Effector CD4-positive, alpha-beta T cell (primary cell): Measurements from ENCODE around the gene DOK1.

Experiments used
- DNase-seq: peaks from one replicate; pipeline ENCODE4 v3.0.0-alpha.2; 2020
- total RNA-seq: gene quantifications from one replicate; lab custom pipeline; 2026; lab: John Stamatoyannopoulos, UW

Gene DOK1
- 10.1 reads per million, percentile 32 among the genes with 10 or more reads in this experiment for total RNA-seq

DNA sequence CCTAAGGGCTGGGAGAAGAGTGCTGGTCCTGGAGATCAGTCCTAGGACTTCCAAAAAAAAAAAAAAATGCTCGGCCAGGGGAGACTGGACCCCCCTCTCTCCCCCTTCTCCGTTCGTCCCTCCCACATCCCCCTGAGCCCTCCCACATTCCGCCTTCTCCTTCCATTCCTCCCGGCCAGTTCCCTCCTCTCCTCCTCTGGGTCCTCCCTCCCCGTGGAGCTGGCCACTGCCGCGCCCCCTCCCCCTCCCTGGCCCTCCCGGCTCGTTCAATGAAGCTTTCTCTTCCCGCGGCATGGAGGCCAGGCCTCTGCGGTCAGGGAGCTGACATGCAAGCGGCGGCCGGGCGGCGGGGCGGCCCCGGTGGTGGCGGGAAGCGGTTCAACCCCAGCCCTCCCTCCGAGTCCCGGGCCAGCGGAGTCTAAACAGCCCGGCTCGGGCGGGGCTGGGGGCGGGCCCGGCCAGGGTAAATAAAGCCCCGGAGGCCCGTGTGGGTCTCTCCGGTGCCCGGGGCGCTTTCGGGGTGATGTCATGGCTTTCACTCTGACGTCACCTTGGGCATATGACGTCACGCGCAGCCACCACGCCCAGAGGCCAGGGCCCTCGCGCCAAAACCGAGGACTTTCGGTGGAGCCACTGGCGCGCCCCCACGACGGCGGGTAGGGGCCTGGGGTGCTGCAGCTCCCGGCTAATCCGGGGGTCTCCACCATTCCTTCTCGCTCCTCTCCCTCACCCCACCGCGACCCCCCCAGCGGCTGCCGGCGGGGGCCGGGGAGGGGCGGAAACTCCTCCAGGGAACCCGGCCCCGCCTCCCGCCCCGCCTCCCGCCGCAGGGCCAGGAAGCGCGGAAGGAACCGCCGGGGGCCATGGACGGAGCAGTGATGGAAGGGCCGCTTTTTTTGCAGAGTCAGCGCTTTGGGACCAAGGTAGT lies at the start of gene DOK1, which contains the start of gene LOXL3:
Gene DOK1, plus strand, starts transcription at position 829 of the 928 bp plus-strand sequence. Its CDS starts 35 bp downstream, at position 864.
Gene LOXL3, minus strand, starts transcription at position 51 of the 928 bp plus-strand sequence. CDS start 1,308 bp downstream, outside the sequence.
- peak; percentile 69 for DNase-seq

DNA sequence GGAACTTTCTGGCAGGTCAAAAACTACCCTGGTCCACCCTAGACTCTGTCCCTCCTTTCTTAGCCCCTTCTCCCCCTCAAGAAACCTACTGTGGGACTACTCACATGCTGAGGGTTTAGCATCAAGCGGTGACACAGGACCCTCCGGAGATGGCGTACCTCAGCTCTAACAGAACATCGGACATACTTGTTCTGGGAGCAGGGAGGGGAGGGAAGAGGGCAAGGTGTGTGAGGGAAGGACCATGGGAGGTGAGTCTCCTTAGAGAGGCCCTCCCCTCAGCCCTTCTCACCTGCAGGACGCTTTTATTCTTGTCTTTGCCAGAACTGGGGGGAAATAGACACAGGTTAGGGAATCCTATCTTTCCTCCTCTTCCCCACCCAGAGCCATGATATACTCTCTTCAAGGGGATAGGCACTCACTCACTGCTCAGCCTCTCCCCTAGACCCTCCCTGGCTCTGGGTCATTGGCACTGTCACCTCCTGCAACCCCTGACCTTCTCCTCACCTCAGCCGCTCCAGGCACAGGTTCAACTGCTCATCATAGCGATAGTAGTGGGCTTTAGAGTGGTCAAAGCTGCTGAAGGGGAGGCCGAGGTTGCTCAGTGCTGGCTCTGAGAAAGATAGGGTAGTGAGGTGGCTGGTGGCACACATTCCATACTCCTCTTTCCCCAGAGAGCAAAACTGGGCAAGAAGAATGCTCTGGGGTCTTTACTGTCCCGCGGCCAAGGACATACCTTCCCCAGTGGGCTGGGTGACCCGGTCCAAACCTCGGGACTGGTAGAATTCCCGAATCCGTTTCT lies 48.9 kb upstream of the DOK1 start:
- DNase-seq: no peak

DNA sequence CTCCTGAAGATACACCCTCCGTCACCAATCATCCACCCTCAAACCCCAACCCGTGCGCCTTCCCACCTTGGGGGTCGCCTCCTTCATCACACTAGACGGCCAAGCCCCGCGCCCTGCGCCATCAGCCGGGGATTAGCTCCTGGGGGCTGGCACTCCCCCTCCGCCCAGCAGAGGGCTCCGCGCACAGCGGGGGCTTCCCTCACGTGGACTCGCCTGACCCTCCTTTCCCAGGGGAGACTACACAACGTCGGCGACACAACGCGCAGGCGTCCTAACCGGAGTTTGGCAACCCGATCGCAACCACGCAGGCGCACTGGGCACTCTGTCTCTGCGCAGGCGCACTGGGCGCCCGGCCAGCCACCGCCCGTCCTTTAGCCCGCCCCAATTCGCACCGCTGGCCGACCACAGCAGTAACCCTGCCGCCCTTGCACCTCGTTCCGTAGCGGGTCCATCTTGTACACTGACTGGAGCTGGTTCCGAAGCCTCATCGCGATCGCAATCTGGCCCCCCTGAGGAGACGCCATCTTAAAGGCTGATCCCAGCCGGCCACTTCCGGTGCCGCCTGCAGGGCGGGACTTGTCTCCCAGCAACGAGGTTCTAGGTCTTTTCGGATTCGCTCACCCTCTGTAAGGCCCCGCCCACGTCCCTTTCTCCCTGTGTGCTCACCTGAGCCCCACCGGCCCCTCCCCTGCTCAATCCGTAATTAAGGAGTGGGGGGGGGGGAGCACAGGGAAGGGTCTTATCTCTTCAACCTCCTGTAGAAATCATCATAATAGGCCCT lies 47.2 kb upstream of the DOK1 start, which contains the start of gene PCGF1:
Gene PCGF1, minus strand, starts transcription at position 551 of the 781 bp plus-strand sequence. Its CDS starts 27 bp downstream, at position 524.
- peak; percentile 96 for DNase-seq

DNA sequence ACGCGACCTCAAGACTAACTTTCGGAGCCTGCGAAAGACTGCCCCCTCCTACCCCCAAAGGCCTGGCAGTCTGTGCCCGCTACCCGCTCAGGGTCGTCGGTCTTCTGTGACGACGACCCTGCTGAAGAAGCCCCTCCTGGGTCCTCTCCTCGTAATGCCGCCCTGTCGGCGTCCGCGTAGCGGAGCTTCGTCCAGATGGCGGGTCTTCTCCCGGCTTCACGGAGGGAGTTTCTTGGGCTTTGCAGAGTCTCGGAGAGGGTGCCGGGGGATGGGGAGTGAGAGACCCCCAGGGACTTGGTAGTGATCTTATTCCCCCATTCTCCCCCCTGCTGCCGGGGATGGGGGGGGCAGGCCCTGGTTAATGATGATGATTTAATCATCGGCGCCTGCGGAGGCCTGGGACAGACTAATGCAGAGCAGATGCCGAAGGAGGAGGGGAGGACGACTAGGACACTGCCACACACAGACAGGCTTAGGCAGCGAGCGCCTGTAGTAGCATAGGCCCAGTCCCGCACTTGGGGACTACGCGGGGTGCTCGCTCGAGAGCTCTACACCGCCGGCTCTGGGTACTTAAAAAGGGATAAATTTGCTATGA lies 46.5 kb upstream of the DOK1 start:
- DNase-seq: no peak

DNA sequence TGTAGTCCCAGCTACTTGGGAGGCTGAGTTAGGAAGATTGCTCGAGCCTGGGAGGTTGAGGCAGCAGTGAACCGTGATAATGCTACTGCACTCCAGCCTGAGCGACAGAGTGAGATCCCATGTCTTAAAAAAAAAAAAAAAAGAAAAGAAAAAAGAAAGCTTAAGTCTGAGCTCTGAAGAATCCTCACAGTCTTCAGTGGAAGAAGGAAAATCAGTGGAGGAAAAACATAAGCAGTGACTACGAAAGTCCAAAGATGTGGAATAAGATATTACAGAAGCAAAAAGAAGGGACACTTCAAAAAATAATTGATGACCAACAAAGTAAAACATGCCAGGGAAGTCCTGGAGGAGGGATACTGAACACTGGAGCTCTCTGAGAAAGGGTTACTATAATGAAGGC lies 44.2 kb upstream of the DOK1 start:
- no peak for DNase-seq

DNA sequence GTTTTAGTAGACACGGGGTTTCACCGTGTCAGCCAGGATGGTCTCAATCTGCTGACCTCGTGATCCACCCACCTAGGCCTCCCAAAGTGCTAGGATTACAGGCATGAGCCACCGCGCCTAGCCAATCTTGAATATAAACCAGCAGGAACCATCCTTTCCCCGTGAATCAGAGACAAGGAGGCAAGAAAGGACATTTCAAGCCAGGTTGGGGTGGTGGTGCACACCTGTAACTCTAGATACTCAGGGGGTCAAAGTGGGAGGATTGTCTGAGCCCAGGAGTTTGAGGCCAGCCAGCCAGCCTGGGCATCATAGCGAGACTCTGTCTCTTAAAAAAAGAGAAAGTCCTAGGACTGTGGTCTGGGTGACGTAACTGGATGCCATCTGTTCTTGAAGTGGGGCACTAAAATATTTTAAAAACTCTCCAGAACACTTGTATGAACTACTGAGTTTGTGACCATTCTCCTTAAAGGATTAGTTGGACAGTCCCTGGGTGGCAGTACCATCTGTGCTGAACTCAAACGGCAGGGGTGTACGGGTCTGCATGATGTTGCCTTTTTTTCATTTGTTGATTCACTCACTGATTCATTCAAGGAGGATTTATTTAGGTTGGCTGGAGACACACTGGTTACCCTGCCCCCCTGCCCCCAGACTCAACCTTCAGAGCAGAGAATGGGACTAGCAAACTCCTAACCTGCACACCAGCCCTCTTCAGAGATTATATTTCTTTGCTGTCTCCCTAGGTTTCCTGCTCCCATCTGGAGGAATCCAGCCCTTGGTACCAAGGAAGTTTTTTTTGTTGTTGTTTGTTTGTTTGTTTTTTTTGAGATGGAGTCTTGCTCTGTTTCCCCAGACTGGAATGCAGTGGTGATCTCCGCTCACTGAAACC lies 43.2 kb upstream of the DOK1 start:
- no peak for DNase-seq

DNA sequence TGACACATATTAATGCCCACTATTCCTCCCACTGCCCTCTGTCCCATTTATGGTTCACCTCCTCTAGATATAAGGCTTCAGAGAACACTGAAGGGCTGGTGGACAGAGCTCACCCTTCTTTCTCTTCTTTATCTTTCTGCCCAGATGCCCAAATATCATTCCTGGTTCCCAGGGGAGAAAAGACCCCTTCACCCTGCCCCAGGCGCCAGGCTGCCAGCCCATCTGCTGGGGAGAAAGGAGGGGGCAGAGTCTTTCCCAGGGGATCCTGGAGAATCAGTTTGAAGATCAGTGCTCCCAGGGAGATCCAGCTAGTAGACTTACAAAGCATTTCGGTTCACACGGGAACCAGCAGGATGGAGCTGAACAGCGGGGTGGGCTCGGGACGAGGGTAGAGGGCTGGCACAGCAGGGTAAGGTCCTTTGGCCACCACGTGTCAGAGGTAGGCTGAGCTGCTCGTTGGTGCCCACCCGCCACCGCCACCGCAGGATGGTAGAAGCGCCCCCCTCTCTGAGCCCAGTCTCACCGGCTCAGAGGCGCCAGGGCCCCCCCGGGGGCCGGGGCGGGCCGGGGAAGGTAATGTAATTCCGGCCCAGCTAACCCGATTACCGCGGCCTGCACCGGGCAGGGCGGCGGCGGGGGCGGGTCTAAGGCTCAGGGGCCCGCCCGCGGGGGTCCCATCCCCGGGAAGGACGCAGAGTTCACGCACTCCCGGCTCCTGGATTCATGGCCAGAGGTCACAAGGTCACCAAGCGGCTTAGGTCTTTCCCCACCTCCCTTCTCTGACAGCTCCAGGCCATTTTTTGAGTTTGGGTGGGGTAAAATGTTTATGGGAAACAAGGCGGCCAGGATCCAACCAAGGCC lies 41.5 kb upstream of the DOK1 start:
- DNase-seq: no peak

DNA sequence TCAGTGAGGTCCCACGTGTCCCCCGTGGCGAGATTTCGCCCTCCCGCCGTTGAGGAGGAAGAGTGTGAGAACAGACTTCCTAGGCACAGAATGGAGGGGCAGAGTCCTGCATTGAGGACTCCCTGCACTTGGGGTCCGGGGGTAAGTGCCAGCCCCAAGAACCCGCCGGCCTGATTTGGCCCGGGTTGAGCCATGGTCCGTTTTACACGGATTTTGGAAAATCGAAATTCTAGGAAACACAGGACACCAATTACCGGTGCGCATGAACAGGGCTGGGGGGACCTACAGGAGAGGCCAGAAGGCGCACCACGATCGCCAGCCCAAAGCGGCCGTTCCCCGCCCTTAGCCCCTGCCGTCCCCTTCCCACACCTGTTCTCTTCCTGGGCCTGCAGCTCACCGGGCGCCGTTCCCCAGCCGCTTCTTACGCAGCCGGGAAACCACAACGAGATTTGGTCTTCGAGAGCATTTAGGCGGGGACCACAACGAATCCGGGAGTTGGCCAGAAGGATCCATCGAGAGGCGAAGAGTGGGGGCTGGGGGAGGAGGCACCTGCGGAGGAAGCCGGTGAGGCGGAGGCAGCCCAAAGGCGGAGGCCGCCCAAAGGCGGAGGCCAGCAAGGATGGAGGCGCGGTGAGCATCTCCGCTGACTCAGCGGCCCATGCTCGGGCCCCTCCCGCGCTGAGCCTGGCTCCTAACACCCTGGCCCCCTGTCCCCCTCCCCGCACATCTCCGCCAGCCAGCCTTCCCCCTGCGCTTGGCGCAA lies 40.7 kb upstream of the DOK1 start:
- no peak for DNase-seq

DNA sequence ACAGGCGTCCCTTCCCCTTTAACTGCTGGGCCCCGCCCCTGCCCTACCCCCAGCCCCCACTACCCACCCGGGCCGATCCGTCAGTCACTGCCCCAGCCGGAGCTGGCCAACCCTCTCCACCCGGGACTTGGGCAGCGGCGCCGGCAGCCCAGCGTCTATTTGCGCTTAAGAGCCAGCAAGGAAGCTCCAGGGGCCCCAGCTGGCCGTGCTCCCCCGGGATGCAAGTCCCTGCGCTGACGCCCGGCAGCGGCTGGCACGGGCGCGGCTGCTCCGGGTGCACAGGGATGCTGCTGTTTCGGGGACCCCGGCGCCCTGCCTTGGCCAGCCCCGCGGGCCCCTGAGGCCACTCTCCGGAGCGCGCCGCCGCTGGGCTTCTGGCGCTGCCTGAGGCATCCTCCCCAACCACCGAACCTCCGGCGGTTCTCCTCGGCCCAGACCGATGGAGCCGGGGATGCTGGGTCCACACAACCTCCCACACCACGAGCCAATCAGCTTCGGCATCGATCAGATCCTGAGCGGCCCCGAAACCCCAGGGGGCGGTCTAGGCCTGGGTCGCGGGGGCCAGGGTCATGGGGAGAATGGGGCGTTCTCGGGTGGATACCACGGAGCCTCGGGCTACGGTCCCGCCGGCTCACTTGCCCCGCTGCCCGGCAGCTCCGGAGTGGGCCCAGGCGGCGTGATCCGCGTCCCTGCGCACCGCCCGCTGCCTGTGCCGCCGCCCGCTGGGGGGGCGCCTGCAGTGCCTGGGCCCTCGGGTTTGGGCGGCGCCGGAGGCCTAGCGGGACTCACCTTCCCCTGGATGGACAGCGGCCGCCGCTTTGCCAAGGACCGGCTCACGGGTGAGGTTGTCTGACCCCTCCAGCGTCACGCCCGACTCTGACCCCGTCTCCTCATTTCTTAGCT lies 39.9 kb upstream of the DOK1 start, which contains the start of gene TLX2:
Gene TLX2, plus strand, starts transcription at position 83 of the 903 bp plus-strand sequence. Its CDS starts 357 bp downstream, at position 440.
- DNase-seq: no peak

DNA sequence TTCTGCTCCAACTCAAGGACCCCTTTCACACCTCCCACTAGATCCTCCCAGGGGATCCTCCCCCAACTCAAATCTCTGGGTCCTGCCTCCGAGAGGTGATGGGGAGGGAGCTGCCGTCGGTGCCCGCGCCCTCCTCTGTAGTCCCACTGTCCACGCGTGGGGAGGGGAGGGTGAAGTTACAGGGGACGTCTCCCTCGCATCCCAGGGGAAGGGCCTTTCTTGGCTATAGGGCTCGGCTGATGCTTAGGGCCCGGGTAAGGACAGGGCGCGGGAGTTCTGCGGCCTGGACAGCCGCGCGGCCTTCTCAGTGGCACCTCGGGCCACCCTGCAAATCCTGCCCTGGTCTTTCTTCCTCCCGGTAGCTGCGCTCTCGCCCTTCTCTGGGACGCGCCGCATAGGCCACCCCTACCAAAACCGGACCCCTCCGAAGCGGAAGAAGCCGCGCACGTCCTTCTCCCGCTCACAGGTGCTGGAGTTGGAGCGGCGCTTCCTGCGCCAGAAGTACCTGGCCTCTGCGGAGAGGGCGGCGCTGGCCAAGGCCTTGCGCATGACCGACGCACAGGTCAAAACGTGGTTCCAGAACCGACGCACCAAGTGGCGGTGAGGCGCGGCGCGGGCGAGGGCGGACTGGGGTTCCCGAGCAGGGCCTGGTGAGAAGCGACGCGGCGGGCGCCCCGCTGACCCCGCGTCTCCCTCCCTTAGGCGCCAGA lies 39.1 kb upstream of the DOK1 start:
- no peak for DNase-seq

DNA sequence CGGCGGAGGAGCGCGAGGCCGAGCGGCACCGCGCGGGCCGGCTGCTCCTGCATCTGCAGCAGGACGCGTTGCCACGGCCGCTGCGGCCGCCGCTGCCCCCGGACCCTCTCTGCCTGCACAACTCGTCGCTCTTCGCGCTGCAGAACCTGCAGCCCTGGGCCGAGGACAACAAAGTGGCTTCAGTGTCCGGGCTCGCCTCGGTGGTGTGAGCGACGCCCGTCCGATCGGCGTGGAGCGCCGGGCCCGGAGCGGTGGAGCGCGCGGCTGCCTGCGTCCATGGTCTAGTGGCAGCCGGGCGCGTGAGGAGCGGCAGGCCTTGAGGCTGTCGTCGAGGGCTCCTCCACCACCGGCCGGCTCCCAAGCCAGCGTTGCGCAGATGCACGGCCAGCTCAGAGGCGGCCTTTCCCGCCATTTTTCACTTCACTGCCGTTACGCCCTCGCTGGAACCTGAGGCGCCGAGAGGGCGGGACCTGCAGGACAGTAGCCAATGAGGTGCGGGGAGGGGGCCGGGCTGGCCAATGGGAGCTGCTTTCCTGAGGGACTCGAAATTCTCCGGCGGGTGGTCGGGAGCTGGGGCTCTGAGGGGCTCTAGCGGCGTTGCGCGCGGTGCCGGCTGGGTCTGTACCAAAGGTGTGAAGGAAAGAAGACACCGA lies 38.4 kb upstream of the DOK1 start:
- DNase-seq: peak; percentile 53

DNA sequence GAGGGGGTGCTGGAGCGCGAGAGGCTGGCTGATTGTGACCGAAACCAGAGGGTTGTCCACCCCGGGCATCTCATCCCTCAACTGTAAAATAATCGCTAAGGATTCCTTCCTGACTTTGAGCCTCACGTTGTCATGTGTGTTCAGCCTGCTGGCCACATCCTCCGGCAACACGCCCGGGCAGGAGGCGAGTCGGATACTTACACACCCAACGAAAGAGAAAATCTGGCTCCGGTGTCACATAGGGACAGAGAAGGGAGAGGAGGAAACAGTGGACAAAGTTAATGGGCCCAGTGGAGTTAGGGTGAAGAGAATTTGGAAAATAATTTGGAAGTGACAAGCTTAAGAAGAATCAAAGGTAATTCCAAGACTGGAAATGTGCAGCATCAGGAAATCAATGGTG lies 37.9 kb upstream of the DOK1 start:
- DNase-seq: no peak

DNA sequence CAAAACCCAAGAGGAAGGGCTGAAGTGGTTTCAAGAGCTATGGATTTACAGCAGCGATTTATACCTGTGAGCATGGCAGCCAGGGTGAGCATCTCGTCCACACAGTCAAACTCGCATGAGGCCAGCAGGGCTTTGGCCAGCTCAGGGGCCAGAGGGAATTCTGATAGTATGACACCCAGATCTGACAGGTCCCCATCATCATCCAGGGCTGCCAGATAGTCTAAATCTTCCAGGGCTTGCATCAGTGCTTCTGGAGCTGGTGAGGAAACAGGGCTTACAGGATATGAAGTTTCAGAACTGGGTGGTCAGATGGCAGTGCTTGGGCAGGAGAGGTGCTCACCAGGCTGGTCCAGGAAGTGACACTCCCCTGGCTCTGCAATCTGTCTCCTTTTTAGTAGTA lies 32.0 kb upstream of the DOK1 start:
- no peak for DNase-seq

DNA sequence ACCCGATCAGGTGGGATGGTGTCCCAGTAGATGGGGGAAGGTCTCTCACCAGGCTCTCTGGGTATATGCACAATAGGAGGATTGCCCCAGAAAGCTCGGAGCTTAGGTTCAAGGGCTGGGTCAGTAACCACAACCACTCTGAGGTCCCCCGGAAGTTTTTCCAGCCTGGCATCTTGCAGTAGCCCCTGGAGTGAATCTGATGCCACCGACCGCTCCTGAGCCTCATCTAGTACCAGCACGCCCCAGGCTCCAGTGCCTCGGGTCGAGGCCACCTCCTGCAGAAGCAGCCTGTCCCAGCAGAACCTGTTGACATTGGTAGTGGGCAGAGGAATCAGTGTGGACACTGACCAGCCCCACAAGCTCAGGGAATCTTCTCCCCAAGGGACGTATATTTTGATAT lies 30.5 kb upstream of the DOK1 start:
- DNase-seq: no peak

DNA sequence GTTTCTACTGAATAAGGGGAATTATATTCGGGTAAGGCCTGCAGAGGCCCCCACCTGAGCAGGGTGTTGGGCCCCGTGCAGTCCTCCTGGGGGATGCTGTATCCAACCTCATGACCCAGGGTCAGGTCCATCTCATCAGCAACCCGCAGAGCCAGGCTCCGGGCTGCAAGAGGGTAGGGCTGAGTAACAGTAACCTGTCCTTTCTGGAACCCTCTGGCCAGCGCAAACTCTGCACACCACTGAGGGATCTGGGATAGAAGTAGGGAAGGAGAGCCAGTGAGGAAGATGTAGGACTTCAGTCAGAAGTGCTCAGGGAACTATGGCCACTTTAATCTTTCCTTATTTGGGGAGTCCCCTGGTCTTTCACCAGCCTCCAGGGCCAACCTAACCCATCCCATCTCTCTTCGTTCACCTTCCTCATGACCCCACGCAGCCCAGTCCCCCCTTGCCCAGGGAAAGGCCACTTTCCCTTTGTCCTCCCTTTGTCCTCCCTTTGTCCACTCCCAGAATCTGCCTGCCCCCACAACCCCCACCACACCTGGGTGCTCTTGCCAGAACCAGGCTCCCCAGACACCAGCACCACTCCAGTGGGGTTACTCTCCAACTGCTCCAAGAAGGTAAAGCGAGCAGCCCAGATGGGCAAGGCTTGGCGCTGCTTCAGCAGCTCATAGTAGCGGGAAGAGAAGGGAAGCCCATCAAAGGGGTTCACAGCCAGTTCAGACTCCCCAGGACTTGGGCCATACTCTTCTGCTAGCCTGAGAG lies 29.4 kb upstream of the DOK1 start:
- DNase-seq: no peak
